HG02970 (cell line): Measurements from ENCODE around the gene POMP.
"Not testable (repeated sequence)": the region's sequence is repeated elsewhere in the genome, so short reads cannot be mapped to it uniquely, and the experiment has no call there.

Source experiments
- ATAC-seq: cut with Tn5 transposase; IDR thresholded peaks from one replicate; pipeline ENCODE4 v1.9.1; 2021; ENCODE audit warnings: mild to moderate bottlenecking, moderate library complexity, moderate number of reproducible peaks; ENCODE audit not compliant: unreplicated experiment, low FRiP score

Gene POMP

GRCh38 chr13:28685114-28685513 lies 26.2 kb downstream of the POMP start:
- no peak for ATAC-seq

DNA sequence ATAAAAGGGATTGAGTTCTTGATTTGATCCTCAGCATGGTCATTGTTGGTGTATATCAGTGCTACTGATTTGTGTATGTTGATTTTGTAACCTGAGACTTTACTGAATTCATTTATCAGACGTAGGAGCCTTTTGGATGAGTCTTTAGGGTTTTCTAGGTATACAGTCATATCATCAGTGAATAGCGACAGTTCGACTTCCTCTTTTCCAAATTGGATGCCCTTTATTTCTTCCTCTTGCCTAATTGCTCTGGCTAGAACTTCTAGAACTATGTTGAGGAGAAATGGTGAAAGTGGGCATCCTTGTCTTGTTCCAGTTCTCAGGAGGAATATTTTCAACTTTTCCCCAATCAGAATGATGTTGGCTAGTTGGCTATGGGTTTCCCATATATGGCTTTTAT lies 27.0 kb downstream of the POMP start:
- ATAC-seq: no peak

GRCh38 chr13:28693605-28694491 lies 34.9 kb downstream of the POMP start:
- not testable (repeated sequence) for ATAC-seq

DNA sequence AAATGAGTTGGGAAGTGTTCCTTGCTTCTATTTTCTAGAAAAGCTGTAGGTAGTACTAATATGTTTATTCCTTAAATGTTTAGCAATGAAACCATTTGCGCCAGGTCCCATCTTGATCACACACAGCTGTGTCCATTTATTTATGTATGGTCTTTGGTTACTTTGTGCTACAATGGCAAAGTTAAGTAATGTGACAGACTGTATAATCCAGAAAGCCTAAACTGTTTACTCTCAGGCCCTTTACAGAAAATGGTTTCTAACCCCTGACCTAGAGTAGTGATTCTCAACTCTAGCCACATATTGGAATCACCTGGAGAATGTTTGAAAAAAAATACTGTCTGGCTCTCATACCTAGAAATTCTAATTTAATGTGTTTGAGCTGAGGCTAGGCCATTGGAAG lies 38.5 kb downstream of the POMP start:
- ATAC-seq: no peak

DNA sequence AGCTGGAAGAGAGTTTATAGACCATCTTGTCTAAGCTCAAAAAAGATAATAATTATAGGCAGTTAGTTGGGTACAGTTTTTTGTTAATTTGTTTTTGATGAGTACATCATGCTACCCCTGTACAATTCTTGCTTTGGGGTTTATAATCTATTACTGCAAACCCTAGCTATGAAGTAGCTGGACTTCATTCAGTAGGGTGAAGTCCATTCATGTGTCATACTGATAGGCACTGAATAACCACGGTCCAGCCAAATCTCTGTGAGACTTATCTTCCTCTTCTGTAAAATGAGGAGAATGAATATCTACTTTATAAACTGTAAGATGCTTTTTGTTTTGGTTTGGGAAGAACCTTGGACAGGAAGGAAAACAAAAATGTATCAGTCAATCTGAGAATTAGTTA lies 40.3 kb downstream of the POMP start:
- no peak for ATAC-seq

DNA sequence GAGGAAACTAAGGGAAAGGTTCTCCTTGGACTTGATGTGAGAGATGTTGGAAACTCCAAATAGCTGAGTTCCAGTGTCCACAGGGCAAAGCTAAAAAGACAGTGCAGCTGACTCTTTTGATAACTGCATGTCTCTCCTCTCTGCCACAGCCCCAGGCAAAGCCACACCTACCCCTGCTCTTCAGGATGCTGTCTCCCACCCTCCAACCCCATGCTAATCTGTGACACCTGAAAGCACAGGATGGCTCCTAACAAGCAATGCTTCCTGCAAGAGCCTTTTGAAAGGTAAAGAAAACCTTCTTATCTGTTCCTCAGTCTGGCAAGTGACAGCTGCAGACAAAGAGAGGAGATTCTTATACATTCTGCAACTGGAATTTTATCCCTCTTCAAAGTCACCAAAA lies 45.4 kb downstream of the POMP start:
- ATAC-seq: no peak

DNA sequence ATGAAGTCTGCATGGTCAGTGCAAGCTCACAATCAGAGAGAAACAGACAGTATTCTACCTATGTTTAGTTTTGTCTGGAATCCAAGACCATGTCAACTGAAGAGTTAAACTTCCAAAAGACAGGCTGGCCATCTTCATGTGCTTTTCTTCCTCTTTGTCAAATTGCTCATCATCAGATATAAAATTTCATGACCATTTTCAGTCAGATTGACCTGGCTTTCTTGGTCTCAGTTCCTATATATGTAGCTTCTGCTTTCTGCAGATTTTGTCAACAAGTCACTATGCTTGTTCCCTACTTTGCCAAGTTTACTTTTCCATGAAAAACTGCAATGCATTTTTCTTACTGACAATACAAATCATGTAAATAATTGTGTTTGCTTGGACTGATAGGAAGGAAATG lies 46.0 kb downstream of the POMP start:
- ATAC-seq: no peak

- no peak for ATAC-seq
These were observed 46.6 kb downstream of the POMP start for GRCh38 chr13:28705461-28706083.

DNA sequence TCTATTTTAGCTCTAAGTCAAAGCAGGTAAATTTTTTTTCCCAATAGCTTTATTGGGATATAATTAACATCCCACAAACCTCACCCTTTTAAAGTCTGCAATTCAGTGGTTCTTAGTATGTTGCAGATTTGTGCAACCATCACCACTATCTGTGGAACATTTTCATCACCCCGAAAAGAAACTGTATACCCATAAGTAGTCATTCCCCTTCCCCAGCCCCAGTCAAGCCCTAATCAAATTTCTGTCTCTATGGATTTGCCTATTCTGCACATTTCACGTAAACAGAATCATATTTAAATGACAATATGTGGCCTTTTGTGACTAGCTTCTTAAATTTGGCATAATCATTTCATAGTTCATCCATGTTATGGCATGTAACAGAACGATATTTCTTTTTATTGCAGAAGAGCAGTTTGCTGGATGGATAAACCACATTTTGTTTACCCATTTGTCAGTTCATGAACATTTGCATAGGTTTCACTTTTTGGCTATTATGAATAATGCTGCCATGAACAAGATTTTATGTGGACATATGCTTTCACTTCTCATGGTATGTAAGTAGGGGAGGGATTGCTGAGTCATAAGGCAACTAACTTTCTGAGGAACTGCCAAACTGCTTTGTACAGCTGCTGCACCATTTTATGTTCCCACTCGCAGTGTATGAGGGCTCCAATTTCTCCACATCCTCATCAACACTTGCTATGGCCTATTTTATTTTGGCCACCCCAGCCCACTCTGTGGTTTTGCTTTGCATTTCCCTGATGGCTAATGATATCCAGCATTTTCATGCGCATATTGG lies 48.9 kb downstream of the POMP start:
- ATAC-seq: peak; percentile 84

DNA sequence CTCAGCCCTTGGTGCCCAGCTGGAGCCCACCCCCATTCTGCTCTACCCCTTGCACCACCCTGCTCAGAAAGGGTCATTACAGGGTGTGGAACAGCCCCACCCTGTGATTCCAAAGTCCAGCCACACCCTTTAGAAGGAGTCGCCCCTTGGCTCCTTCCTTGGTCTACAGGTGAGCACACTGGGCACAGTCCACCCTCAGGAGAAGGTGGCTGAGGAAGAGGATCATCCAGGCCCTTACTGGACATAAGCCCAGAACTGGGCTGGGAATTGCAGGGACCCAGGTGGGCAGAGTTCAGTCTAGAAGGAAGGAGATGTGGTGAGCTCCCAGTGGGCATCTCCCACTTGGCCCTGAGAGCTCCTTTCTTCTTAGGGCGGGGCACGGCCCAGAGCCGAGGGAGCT lies 51.2 kb downstream of the POMP start:
- no peak for ATAC-seq

GRCh38 chr13:28714651-28715050 lies 55.7 kb downstream of the POMP start:
- ATAC-seq: no peak

DNA sequence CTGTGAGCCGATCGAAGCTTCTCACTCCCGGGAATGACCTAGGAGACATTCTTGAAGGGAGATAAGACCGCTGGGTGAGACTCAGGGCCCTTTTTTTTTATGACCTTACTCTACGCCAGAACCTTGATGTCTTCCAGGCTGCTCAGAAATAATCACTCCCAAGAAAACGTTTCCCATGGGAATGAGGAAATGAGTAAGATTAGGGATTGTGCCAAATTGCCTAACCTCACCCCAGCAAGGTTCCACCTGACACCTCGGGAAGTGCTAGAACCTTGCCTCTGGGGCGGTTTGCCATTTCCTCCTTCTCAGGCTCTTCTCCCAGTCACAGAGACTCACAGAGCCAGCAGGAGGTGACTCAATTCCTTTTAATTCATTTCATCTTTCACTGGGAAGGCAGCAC lies 57.6 kb downstream of the POMP start:
- no peak for ATAC-seq

DNA sequence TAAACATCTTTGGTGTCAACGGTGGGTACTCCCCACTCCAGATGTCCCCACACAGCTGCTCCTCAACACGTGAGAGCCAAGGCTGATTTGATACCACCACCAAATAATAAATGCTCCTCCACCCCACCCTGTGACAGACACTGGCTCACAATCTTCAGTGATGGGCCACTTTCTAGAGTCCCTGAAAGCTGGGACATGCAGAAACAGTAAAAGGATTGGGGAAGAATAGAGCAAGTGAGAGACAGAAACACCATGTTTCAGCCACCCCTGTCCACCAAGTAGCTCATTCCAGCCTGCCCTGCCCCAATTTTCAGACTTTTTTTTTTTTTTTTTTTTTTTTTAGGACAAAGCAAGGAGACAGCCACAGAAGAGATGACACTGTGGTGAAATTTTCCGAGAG lies 58.2 kb downstream of the POMP start:
- no peak for ATAC-seq

DNA sequence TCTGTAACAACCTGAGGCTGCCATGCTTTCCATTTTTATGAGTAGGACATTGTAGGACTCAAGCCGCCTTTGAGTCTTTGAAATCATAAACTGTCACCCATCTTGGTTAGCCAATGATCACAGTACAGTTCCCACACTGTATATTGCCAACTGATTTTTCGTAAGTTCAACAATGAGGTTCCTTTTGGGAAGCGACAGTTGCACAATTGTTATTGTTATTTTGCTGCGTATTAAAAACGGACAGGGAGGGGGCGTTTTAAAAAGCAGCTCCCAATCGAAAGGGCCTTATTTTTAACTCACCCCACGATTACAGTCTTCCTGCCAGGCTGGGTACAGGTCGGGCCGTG lies 59.2 kb downstream of the POMP start:
- ATAC-seq: no peak

- ATAC-seq: peak; percentile 98
These were observed 59.8 kb downstream of the POMP start, which contains the start of gene SLC46A3 for GRCh38 chr13:28718543-28719226. SLC46A3 (minus strand) TSS chr13:28718970; CDS start chr13:28717998, 972 bp downstream.

- ATAC-seq: no peak
These were observed 60.5 kb downstream of the POMP start for GRCh38 chr13:28719227-28720055.

DNA sequence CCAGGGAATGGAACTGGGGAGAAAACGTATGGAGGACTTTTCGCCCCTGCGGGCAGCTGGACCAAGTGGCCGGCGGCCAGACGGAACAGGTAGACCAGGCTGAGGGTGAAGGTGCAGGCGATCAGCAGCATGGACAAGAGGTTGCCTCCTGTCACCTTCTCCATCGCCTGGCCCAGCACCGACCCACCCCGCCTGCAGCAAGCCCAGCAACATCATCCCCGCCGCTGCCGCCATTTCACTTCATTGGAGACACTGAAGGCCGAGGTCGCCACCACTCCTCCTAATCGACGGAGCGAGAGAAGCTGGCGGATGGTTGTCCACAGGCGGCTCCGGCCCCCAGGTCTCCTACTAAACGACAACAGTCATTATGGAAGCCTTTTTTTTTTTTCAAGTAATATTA lies 64.9 kb downstream of the POMP start:
- ATAC-seq: no peak

DNA sequence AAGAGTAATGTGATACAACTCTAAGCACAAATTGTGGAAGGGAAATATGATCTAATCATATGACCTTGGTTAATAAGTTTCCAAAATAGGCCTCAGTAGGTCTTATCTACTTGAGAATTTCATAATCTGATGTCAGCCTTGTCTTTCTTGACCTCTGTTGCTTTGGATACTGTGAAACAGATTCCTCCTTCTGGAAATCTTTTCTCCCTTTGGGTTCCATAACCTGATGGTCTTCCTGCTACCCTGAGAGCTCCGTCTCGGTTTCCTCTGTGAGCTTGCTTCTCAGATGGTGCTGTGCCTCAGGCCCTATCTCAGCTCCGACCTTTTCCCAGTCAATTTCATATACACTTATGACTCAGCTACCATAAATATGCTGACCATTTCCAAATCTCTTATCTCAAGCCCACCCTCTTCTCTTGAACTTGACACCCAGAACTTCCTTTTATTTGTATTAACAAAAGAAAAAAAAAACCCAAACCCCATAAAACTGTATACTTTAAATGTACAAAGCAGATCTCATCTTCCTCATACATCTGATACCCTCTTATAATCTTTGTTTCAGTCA lies 66.2 kb downstream of the POMP start:
- ATAC-seq: no peak
